ENCODE results near the gene TXNRD1. TPM values are rescaled to one million over a fixed set of nuclear protein-coding genes. Genes with fewer than 3 reads are reported as not detected.

Gene TXNRD1
- total and polyA plus RNA-seq, 9 donors = 45.0 to 157 (median 77.4) TPM

DNA sequence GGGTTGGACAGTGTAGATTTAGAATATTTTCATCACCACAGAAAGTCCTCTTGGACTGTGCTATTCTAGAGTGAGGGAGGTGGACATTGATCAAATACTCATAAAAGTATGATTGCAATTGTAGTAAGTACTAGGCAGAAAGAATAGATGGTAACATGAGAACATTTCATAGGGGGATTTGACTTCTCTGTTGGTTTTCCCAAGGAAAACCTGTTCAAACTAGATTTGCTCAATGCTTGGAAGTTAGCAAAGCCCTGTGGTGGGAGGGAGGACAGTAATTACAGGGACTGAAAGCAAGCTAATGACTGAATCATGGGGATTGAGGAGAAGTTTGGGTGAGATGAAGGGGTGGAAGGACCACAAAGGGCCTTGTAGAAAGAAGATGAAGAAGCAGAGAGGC lies 63.6 kb downstream of the TXNRD1 start:
- Histone ChIP-seq H3K4me1 (ENCODE audit: insufficient read depth) (no peaks in the 10 kb centered on the region), H3K4me3 (no peak overlapping the region), H3K27me3 (no peaks in the 10 kb centered on the region), H3K9me3 (no peaks in the 10 kb centered on the region), H3K36me3 (no peaks in the 10 kb centered on the region), H3K27ac (no peak overlapping the region)
- TF ChIP-seq POLR2A (IDR thresholded peaks at IDR 0.05) = no peak
- TF ChIP-seq EP300 (IDR thresholded peaks at IDR 0.05) = no peak
- TF ChIP-seq, protein P1, sequence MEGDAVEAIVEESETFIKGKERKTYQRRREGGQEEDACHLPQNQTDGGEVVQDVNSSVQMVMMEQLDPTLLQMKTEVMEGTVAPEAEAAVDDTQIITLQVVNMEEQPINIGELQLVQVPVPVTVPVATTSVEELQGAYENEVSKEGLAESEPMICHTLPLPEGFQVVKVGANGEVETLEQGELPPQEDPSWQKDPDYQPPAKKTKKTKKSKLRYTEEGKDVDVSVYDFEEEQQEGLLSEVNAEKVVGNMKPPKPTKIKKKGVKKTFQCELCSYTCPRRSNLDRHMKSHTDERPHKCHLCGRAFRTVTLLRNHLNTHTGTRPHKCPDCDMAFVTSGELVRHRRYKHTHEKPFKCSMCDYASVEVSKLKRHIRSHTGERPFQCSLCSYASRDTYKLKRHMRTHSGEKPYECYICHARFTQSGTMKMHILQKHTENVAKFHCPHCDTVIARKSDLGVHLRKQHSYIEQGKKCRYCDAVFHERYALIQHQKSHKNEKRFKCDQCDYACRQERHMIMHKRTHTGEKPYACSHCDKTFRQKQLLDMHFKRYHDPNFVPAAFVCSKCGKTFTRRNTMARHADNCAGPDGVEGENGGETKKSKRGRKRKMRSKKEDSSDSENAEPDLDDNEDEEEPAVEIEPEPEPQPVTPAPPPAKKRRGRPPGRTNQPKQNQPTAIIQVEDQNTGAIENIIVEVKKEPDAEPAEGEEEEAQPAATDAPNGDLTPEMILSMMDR (IDR thresholded peaks at IDR 0.05) = no peak
- intact Hi-C loops (cut with DNase I) = no loop called here
- no peak for DNase-seq

DNA sequence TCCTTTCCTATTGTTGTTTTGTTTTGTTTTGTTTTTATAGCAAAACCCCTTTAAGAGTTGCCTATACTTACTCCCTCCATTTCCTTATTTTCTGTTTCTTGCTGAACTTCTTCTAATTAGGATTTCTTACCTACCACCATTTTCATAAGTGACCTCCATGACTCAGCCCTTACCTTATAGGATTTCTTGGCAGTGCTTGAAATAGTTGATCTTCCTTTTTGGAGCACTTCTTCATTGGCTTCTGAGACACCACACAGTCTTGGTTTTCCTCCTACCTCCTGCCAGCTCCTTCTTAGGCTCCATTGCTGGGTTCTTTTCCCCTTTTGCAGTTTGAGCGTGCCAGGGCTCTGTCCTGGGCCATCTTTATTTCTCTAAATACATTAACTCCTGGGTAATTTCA lies 64.5 kb downstream of the TXNRD1 start:
- Histone ChIP-seq H3K9me3 (no peaks in the 10 kb centered on the region), H3K27ac (no peak overlapping the region), H3K4me3 (no peak overlapping the region), H3K4me1 (ENCODE audit: insufficient read depth) (no peaks in the 10 kb centered on the region), H3K27me3 (no peaks in the 10 kb centered on the region), H3K36me3 (no peaks in the 10 kb centered on the region)
- no peak for DNase-seq
- 98 to 100% (median 100%) methylated on average over 1 of the region's 1 CpG for WGBS, 3 donors
- TF ChIP-seq, protein P1 (IDR thresholded peaks at IDR 0.05) = no peak
- TF ChIP-seq POLR2A (IDR thresholded peaks at IDR 0.05) (no peak), EP300 (IDR thresholded peaks at IDR 0.05) (no peak)
- intact Hi-C loops (cut with DNase I) = no loop called here

DNA sequence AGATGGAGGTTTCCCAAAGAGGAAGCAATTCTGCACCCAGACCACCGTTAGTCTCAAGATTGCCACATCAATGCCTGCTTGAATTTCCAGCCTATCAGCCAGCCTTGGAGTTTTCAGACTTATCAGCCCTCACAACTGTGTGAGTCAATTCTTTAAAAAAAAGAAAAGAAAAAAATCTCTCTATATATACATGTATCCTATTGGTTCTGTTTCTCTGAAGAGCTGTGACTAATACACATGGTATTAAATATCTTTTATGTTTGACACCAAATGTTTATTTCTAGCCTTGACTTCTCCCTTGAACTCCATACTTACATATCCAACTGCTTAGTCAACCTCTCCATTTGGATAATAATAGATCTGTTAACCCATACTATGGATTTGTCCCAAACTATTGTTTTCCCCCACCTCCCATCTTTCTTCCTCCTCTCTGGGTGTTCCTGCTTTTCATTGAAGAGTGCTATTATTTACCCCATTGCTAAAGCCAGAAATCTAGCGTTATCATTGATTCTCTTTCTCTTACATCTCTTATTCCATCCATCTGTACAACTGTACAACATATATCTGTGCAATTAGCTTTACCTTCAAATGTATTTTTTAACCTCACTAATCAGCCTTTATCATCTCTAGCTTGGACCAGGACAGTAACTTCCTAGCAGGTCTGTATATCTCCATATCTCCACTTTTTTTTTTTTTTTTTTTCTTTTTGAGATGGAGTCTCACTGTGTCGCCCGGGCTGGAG lies 65.3 kb downstream of the TXNRD1 start:
- 59 to 63% (median 63%) methylated on average over 4 of the region's 4 CpGs for WGBS, 3 donors
- peaks cover 1% of the 10 kb centered on the region for H3K4me1 ChIP-seq (ENCODE audit: insufficient read depth)
- no peak overlapping the region for H3K27ac ChIP-seq
- no peak for DNase-seq
- TF ChIP-seq POLR2A (IDR thresholded peaks at IDR 0.05) (no peak), EP300 (IDR thresholded peaks at IDR 0.05) (no peak)
- TF ChIP-seq, protein P1 (IDR thresholded peaks at IDR 0.05) = no peak
- no peak overlapping the region for H3K4me3 ChIP-seq
- no peaks in the 10 kb centered on the region for H3K9me3 ChIP-seq
- H3K36me3 ChIP-seq = no peaks in the 10 kb centered on the region
- intact Hi-C loops (cut with DNase I) = no loop called here
- no peaks in the 10 kb centered on the region for H3K27me3 ChIP-seq

DNA sequence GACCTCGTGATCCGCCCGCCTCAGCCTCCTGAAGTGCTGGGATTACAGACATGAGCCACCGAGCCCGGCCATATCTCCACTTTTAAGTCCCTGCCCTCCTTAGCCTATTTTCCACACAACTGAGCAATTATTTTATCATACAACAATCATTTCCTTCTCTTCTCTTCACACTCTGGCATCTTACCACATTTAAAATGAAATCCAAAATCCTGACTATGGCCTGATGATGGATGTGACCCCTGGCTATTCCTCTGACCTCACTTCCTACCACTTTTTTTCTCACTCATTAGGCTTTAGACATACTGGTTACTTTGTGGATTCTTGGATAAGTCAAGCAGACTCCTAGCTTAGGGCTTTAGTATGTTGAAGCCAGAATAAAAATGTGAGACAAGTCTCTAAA lies 66.1 kb downstream of the TXNRD1 start:
- DNase-seq = no peak
- Histone ChIP-seq H3K27me3 (no peaks in the 10 kb centered on the region), H3K4me1 (ENCODE audit: insufficient read depth) (peaks cover 3% of the 10 kb centered on the region), H3K9me3 (no peaks in the 10 kb centered on the region), H3K4me3 (no peak overlapping the region), H3K36me3 (no peaks in the 10 kb centered on the region), H3K27ac (no peak overlapping the region)
- WGBS, 3 donors = 92 to 98% (median 95%) methylated on average over 5 of the region's 5 CpGs
- TF ChIP-seq POLR2A (IDR thresholded peaks at IDR 0.05) (no peak), EP300 (IDR thresholded peaks at IDR 0.05) (no peak)
- TF ChIP-seq, protein P1 (IDR thresholded peaks at IDR 0.05) = no peak
- intact Hi-C loops (cut with DNase I) = no loop called here

Data from ovary (tissue), 9 donors.